Nephron (organoid): Measurements from ENCODE around the gene FAM151B.
A peak's percentile ranks its signal among the peaks of the same experiment; 100 is the strongest.

Experiments
- H3K27ac Mint-ChIP-seq, 3 experiments: 2 replicates each; pipeline ENCODE4 v1.8.0; 2020; ENCODE audit warnings: mixed read lengths in 3 of 3, mild to moderate bottlenecking in 2 of 3, moderate library complexity in 1 of 3
- H3K27me3 Mint-ChIP-seq: 2 replicates; pipeline ENCODE4 v1.8.0; 2021; ENCODE audit warnings: low read depth, mild to moderate bottlenecking, moderate library complexity, mixed read lengths
- H3K36me3 Mint-ChIP-seq: 2 replicates; pipeline ENCODE4 v1.8.0; 2020; ENCODE audit warnings: low read depth, mixed read lengths
- H3K4me1 Mint-ChIP-seq: 2 replicates; pipeline ENCODE4 v1.8.0; 2020; ENCODE audit warnings: mixed read lengths
- H3K4me3 Mint-ChIP-seq, 3 experiments: 2 replicates each; pipeline ENCODE4 v1.8.0; 2020; ENCODE audit warnings: mild to moderate bottlenecking in 3 of 3, mixed read lengths in 3 of 3, moderate library complexity in 2 of 3
- H3K9me3 Mint-ChIP-seq: 2 replicates; pipeline ENCODE4 v1.8.0; 2020; ENCODE audit warnings: mixed read lengths
- TF ChIP-seq, protein P1 (sequence below), 3 experiments: fragments of 200-600 bp; sonication (generic); IDR thresholded peaks; one replicate each; pipeline ENCODE4 v1.5.0; 2021; ENCODE audit warnings: antibody characterized with exemption in 3 of 3; ENCODE audit not compliant: unreplicated experiment in 3 of 3

Gene FAM151B

DNA sequence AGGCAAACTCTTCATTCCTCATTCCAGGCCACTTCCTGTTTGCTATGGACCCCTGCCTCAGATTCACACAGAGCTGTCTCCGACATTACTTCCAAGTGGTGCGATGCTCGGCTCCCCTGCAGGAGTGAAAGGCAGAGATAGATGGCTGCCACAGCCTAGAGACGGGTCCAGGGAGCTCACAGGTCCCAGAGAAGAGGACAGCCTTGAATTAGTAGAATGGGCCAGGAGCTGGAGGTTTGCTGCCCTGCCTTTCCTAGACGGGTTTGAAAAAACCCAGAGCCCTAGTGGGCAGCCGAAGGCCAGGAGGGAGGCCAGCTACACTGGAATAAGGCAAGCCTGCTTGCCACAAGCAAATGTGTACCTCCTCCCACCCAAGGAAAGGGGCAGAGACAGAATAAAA lies 80.4 kb downstream of the FAM151B start:
- H3K4me3 Mint-ChIP-seq: peak overlapping the region; percentile 31 to 80 (median 76)
- H3K9me3 Mint-ChIP-seq: peaks cover 4% of the 10 kb centered on the region
- H3K36me3 Mint-ChIP-seq: no peaks in the 10 kb centered on the region
- TF ChIP-seq, protein P1, sequence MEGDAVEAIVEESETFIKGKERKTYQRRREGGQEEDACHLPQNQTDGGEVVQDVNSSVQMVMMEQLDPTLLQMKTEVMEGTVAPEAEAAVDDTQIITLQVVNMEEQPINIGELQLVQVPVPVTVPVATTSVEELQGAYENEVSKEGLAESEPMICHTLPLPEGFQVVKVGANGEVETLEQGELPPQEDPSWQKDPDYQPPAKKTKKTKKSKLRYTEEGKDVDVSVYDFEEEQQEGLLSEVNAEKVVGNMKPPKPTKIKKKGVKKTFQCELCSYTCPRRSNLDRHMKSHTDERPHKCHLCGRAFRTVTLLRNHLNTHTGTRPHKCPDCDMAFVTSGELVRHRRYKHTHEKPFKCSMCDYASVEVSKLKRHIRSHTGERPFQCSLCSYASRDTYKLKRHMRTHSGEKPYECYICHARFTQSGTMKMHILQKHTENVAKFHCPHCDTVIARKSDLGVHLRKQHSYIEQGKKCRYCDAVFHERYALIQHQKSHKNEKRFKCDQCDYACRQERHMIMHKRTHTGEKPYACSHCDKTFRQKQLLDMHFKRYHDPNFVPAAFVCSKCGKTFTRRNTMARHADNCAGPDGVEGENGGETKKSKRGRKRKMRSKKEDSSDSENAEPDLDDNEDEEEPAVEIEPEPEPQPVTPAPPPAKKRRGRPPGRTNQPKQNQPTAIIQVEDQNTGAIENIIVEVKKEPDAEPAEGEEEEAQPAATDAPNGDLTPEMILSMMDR (IDR thresholded peaks at IDR 0.05; ENCODE audit: unreplicated experiment in 3 of 3): no peak
- no peaks in the 10 kb centered on the region for H3K4me1 Mint-ChIP-seq
- H3K27me3 Mint-ChIP-seq: peaks cover 88% of the 10 kb centered on the region
- H3K27ac Mint-ChIP-seq: no peak overlapping the region

DNA sequence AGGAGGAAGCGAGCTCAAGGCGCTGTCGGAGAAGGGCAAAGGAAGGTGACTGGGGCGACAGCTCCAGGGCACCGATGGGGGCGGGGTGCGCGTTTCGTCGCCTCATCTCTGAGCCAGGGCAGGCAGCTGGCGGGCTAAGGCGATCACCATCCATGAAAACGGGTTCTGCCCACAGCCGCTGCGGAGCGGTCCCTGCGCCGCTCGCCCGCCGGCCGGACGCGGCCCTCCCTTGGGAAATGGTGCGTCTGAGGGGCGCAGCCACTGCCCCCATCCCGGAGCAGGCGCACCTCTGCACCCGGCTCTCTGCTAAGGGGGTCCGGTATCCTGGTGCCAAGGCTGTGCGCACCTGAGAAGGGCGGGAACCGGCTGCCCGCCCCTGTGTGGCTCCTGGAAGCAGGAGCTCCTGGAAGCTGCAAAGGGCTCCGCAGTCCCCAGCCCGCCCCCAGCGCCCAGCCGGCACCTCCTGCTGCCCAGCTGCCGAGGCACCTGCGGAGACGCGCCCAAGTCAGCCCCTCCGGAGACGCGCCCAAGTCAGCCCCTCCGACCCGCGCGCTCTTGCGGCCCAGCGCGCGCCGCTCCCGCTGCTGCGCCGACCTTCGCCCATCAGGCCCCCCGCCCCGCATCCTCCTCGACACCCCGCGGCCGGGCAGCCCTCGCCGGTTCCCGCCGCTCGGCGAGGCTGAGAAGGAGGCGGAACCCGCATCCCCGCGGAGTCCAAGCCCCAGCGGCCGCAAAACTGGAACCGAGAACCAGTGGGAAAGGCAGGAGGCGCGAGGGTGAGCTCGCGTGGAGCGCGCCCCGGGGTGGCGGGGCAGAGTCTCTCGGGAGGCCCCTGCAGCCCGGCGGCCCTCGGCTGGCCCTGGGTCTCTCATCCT lies 81.4 kb downstream of the FAM151B start:
- no peak overlapping the region for H3K27ac Mint-ChIP-seq
- H3K36me3 Mint-ChIP-seq: no peaks in the 10 kb centered on the region
- H3K4me3 Mint-ChIP-seq: peak overlapping the region; percentile 58 to 80 (median 76)
- H3K9me3 Mint-ChIP-seq: peaks cover 4% of the 10 kb centered on the region
- peaks cover 91% of the 10 kb centered on the region for H3K27me3 Mint-ChIP-seq
- TF ChIP-seq, protein P1 (IDR thresholded peaks at IDR 0.05; ENCODE audit: unreplicated experiment in 3 of 3): no peak
- no peaks in the 10 kb centered on the region for H3K4me1 Mint-ChIP-seq

DNA sequence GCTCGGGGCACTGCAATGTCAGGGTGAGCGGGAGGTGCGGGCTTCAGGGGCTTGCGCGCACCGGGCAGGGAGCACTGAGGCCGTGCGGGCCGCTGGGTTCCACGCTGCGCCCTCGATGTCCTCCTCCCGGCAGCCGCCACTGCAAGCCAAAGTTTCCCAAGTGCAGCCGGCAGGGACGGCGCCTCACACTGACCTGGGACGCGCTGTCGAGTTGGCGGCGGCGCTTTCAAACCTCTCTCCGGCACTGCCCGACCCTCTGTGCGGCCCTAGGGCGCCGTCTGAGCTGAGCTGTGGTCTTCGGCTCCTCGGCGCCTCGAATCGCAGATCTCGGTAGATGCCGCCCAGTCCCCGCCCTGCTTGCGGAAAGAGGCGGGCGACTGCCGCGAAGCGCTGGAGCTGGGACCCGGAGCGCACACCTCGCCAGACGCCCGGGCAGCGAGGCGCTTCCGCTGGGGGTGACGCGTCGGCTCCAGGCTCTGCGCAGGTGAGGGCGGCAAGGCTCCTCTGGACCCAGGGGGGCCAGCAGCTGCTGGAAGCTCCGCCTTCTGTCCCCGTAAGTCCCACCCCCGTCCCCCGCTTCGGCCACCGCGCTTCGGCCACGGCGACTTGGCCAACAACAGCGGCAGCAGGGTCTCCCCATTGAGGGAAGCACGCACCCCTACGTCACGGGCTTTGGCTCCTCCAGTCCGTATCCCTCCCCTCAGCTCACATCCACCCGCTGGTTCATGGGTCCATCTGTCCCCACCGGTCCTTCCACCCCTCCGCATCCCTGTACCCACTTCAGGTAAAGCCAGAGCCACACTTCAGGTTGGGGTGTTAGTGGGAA lies 82.3 kb downstream of the FAM151B start, which contains the start of gene ANKRD34B:
Gene ANKRD34B (minus strand): TSS at position 320 of the 826 bp plus-strand sequence. CDS start 10,261 bp downstream, outside the sequence.
- Mint-ChIP-seq H3K4me1 (no peaks in the 10 kb centered on the region), H3K9me3 (peaks cover 4% of the 10 kb centered on the region), H3K27ac (no peak within 1 kb of the TSS), H3K36me3 (no peaks in the 10 kb centered on the region), H3K27me3 (peaks cover 93% of the 10 kb centered on the region), H3K4me3 (peak within 1 kb of the TSS; percentile 71 to 83 (median 82))
- TF ChIP-seq, protein P1 (IDR thresholded peaks at IDR 0.05; ENCODE audit: unreplicated experiment in 3 of 3): no peak

DNA sequence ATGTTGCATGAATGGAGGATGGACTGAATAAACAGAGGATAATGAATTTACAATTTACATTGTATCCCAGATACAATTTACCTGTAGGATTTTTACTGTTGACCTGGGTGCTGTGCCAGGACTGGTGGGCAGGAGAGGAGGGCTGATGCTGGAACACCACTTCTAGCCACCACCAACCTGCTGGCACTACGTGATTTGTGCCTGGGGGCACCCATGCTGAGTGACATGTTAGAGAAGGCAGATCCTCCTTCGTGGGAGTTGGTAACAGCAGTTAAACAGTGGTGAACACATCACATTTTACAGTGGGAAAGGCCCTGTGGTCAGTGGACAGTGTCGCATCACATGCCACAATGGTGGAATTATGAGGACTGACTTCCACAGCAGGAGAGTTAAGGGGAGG lies 85.2 kb downstream of the FAM151B start:
- Mint-ChIP-seq H3K4me1 (no peaks in the 10 kb centered on the region), H3K27ac (no peak overlapping the region), H3K27me3 (peaks cover 91% of the 10 kb centered on the region), H3K9me3 (peaks cover 4% of the 10 kb centered on the region), H3K4me3 (no peak overlapping the region), H3K36me3 (no peaks in the 10 kb centered on the region)
- TF ChIP-seq, protein P1 (IDR thresholded peaks at IDR 0.05; ENCODE audit: unreplicated experiment in 3 of 3): no peak

DNA sequence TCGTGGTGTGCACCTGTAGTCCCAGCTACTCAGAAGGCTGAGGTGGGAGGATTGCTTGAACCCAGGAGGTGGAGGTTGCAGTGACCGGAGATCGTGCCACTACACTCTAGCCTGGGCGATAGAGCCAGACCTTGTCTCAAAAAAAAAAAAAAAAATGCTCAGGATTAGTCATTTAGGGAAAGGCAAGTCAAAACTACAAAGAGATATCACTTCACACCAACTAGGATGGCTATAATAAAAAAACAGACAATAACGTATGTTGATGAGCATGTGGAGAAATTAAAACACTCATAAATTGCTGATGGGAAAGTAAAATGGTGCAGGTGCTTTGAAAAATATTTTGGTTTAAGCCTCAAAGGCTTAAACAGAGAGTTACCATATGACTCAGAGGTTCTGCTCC lies 88.5 kb downstream of the FAM151B start:
- H3K27ac Mint-ChIP-seq: no peak overlapping the region
- no peaks in the 10 kb centered on the region for H3K36me3 Mint-ChIP-seq
- H3K9me3 Mint-ChIP-seq: peaks cover 7% of the 10 kb centered on the region
- H3K4me1 Mint-ChIP-seq: no peaks in the 10 kb centered on the region
- no peak overlapping the region for H3K4me3 Mint-ChIP-seq
- TF ChIP-seq, protein P1 (IDR thresholded peaks at IDR 0.05; ENCODE audit: unreplicated experiment in 3 of 3): no peak
- peaks cover 66% of the 10 kb centered on the region for H3K27me3 Mint-ChIP-seq
